Neural progenitor cell (in vitro differentiated cells): ENCODE measurements around the gene PTCD3. TPM values are rescaled to one million over a fixed set of nuclear protein-coding genes. Genes with fewer than 3 reads are reported as not detected.

Experiments
- DNase-seq: peaks from one replicate; pipeline ENCODE4 v3.0.0-alpha.2; 2016; ENCODE audit warnings: low spot score
- H2AFZ ChIP-seq: fragments of 200-600 bp; sonication (generic); replicated peaks from 2 replicates; pipeline ENCODE4 v1.6.1; 2016; ENCODE audit warnings: antibody characterized with exemption
- H3F3A ChIP-seq: fragments of 200-600 bp; sonication (generic); 2 replicates; pipeline ENCODE4 v1.6.1; 2016; ENCODE audit warnings: antibody characterized with exemption, low read depth
- H3K27ac ChIP-seq: fragments of 200-600 bp; sonication (generic); 2 replicates; pipeline ENCODE4 v1.5.1; 2016; ENCODE audit warnings: mild to moderate bottlenecking
- H3K27me3 ChIP-seq: fragments of 200-600 bp; sonication (generic); 2 replicates; pipeline ENCODE4 v1.6.1; 2016; ENCODE audit warnings: mild to moderate bottlenecking, moderate library complexity
- H3K36me3 ChIP-seq: fragments of 200-600 bp; sonication (generic); 2 replicates; pipeline ENCODE4 v1.5.1; 2016
- H3K4me1 ChIP-seq: fragments of 200-600 bp; sonication (generic); 2 replicates; pipeline ENCODE4 v1.6.1; 2016; ENCODE audit warnings: mixed run types
- H3K4me2 ChIP-seq: fragments of 200-600 bp; sonication (generic); 2 replicates; pipeline ENCODE4 v1.6.1; 2016
- H3K4me3 ChIP-seq: fragments of 200-600 bp; sonication (generic); 2 replicates; pipeline ENCODE4 v1.5.1; 2016
- H3K79me2 ChIP-seq: fragments of 200-600 bp; sonication (generic); 2 replicates; pipeline ENCODE4 v1.6.1; 2016; ENCODE audit warnings: low read depth
- H3K9ac ChIP-seq: fragments of 200-600 bp; sonication (generic); 2 replicates; pipeline ENCODE4 v1.6.1; 2016
- H3K9me3 ChIP-seq: fragments of 200-600 bp; sonication (generic); 2 replicates; pipeline ENCODE4 v1.5.1; 2016; ENCODE audit warnings: low read depth
- H4K20me1 ChIP-seq: fragments of 200-600 bp; sonication (generic); 2 replicates; pipeline ENCODE4 v1.6.1; 2016; ENCODE audit warnings: low read depth
- H3K27ac Mint-ChIP-seq: 3 replicates; pipeline ENCODE4 v1.8.0; 2021; ENCODE audit warnings: mixed read lengths
- H3K27me3 Mint-ChIP-seq: 2 replicates; pipeline ENCODE4 v1.8.0; 2022; ENCODE audit warnings: low read depth, mild to moderate bottlenecking, inconsistent platforms, moderate library complexity, mixed read lengths; ENCODE audit not compliant: insufficient read depth
- H3K36me3 Mint-ChIP-seq: 3 replicates; pipeline ENCODE4 v1.8.0; 2021; ENCODE audit warnings: mixed read lengths
- H3K4me1 Mint-ChIP-seq: 3 replicates; pipeline ENCODE4 v1.8.0; 2021; ENCODE audit warnings: mixed read lengths
- H3K4me3 Mint-ChIP-seq: 3 replicates; pipeline ENCODE4 v1.8.0; 2021; ENCODE audit warnings: mild to moderate bottlenecking, moderate library complexity, mixed read lengths
- H3K9me3 Mint-ChIP-seq: 3 replicates; pipeline ENCODE4 v1.8.0; 2020; ENCODE audit warnings: mixed read lengths
- EZH2 ChIP-seq: fragments of 200-600 bp; sonication (generic); IDR thresholded peaks from 2 replicates; pipeline ENCODE4 v1.6.1; 2017; ENCODE audit warnings: antibody characterized with exemption, mild to moderate bottlenecking, moderate library complexity
- EZH2phosphoT487 ChIP-seq: fragments of 200-600 bp; sonication (generic); IDR thresholded peaks from 2 replicates; pipeline ENCODE4 v1.6.1; 2017; ENCODE audit warnings: antibody characterized with exemption
- total RNA-seq: library from RNA; depleted of rRNA; stranded (reverse); fragments of >200 nt; gene quantifications from 2 replicates; pipeline ENCODE4 v1.2.3, GENCODE V29; 2015; ENCODE audit warnings: low replicate concordance
- TF ChIP-seq, protein P1 (sequence below): fragments of 200-600 bp; sonication (generic); IDR thresholded peaks from 2 replicates; pipeline ENCODE4 v1.5.1; 2017; ENCODE audit warnings: antibody characterized with exemption, mild to moderate bottlenecking

Gene PTCD3
- total RNA-seq, 1 donor from 2014 or later: 269 TPM

DNA sequence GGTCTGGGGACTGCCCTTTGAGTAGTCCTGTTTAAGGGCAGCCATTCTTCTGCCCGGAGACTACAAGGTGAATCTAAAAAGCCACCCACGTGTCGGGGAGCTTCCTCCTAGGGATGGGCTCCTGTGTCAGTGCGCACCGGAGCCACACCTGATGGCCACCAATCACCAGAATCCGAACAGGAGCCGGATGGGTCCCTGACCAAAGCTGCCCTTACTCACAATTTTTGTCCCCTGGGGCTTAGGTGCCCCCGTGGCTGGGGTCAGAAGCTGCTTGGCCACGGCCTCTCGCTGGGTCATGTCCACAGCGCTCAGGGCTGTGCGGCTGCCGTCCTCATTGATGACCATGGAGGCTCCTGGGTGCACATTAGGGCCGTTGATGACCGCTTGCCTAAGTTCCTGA, 31.2 kb upstream of the PTCD3 start:
- Mint-ChIP-seq H3K9me3 (no peaks in the 10 kb centered on the region), H3K36me3 (peaks cover 30% of the 10 kb centered on the region), H3K27ac (no peak overlapping the region), H3K4me1 (peaks cover 5% of the 10 kb centered on the region), H3K27me3 (peaks cover 3% of the 10 kb centered on the region), H3K4me3 (no peak overlapping the region)
- no peak overlapping the region for H2AFZ ChIP-seq
- no peaks in the 10 kb centered on the region for H3K36me3 ChIP-seq
- H3K4me1 ChIP-seq: no peaks in the 10 kb centered on the region
- no peaks in the 10 kb centered on the region for H3K9me3 ChIP-seq
- H3F3A ChIP-seq: no peaks in the 10 kb centered on the region
- no peaks in the 10 kb centered on the region for H4K20me1 ChIP-seq
- no peak for DNase-seq
- H3K27ac ChIP-seq: no peak overlapping the region
- TF ChIP-seq, protein P1, sequence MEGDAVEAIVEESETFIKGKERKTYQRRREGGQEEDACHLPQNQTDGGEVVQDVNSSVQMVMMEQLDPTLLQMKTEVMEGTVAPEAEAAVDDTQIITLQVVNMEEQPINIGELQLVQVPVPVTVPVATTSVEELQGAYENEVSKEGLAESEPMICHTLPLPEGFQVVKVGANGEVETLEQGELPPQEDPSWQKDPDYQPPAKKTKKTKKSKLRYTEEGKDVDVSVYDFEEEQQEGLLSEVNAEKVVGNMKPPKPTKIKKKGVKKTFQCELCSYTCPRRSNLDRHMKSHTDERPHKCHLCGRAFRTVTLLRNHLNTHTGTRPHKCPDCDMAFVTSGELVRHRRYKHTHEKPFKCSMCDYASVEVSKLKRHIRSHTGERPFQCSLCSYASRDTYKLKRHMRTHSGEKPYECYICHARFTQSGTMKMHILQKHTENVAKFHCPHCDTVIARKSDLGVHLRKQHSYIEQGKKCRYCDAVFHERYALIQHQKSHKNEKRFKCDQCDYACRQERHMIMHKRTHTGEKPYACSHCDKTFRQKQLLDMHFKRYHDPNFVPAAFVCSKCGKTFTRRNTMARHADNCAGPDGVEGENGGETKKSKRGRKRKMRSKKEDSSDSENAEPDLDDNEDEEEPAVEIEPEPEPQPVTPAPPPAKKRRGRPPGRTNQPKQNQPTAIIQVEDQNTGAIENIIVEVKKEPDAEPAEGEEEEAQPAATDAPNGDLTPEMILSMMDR: no peak
- TF ChIP-seq EZH2: no peak
- no peak for TF ChIP-seq EZH2phosphoT487
- no peak overlapping the region for H3K4me3 ChIP-seq
- H3K27me3 ChIP-seq: no peaks in the 10 kb centered on the region
- no peaks in the 10 kb centered on the region for H3K79me2 ChIP-seq
- no peak overlapping the region for H3K4me2 ChIP-seq
- H3K9ac ChIP-seq: no peak overlapping the region

DNA sequence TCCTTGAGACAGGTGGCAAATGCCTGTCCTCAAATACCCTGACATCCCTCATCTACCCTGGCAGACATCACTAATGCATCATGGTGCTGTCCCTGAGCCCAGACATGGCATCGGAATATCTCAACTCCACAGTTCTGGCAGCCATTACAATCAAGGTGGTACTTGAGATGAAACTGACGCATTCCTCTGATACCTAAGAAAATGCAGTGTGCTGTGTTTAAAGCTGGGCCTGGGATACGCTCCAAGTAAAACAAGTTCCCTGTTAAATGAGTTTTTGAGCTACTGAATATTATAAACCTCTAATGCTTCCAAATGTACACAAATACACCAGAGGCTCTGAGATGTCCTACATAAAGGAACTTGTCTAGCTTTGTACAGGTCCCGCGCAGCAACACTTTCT, 30.1 kb upstream of the PTCD3 start:
- Histone ChIP-seq H3K79me2 (no peaks in the 10 kb centered on the region), H3K9ac (no peak overlapping the region), H3K9me3 (no peaks in the 10 kb centered on the region), H3K4me2 (no peak overlapping the region), H3K27ac (no peak overlapping the region), H3K4me1 (no peaks in the 10 kb centered on the region), H3F3A (no peaks in the 10 kb centered on the region), H3K4me3 (no peak overlapping the region), H4K20me1 (no peaks in the 10 kb centered on the region), H3K27me3 (no peaks in the 10 kb centered on the region), H2AFZ (no peak overlapping the region), H3K36me3 (no peaks in the 10 kb centered on the region)
- TF ChIP-seq EZH2phosphoT487 (no peak), EZH2 (no peak)
- TF ChIP-seq, protein P1: no peak
- Mint-ChIP-seq H3K27ac (no peak overlapping the region), H3K9me3 (no peaks in the 10 kb centered on the region), H3K27me3 (peaks cover 3% of the 10 kb centered on the region), H3K4me3 (no peak overlapping the region), H3K4me1 (peaks cover 5% of the 10 kb centered on the region), H3K36me3 (peaks cover 21% of the 10 kb centered on the region)
- DNase-seq: no peak

DNA sequence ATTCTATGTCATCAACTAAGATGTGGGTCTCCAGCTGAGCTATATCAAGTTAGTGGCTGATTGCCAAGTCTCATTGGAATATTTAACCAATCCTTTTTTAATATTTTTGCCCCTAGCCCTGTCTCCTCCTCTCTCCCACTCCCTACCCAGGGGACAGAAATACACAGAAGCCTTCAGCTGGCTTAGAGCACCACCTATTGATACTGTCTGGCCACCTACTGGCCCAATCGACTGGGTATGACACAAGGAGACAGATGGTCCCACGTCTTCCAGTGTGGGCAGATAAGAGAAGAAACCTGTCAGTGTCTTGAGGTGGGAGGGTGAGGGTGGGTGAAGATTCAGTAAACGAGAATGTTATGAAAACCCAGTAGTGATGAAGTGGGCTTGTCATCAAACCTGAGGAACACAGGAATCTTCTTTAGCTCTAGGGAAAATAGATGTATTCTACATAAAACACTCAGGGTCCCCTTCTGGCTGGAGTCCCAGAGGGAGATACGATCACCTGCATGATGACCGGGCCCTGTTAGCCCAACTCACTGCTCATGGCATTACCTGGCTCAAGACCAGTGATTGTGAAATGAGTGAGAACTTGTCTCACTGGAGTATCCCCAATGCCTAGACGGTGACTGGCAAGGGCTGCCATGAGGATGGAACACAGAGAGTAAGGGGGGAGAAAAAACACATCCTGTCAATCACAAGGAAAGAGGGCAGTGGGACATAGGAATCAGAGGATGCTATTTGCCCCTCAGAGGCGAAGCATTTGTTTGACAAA, 27.1 kb upstream of the PTCD3 start:
- H3K4me3 Mint-ChIP-seq: no peak overlapping the region
- H3K27ac ChIP-seq: no peak overlapping the region
- DNase-seq: peak; percentile 10
- peaks cover 9% of the 10 kb centered on the region for H3K36me3 Mint-ChIP-seq
- H2AFZ ChIP-seq: no peak overlapping the region
- H3K27me3 ChIP-seq: no peaks in the 10 kb centered on the region
- no peak overlapping the region for H3K4me3 ChIP-seq
- no peaks in the 10 kb centered on the region for H3F3A ChIP-seq
- no peak overlapping the region for H3K4me2 ChIP-seq
- no peak overlapping the region for H3K27ac Mint-ChIP-seq
- H3K36me3 ChIP-seq: no peaks in the 10 kb centered on the region
- H4K20me1 ChIP-seq: no peaks in the 10 kb centered on the region
- no peak overlapping the region for H3K9ac ChIP-seq
- no peaks in the 10 kb centered on the region for H3K27me3 Mint-ChIP-seq
- H3K4me1 ChIP-seq: no peaks in the 10 kb centered on the region
- no peaks in the 10 kb centered on the region for H3K9me3 Mint-ChIP-seq
- H3K9me3 ChIP-seq: no peaks in the 10 kb centered on the region
- no peaks in the 10 kb centered on the region for H3K79me2 ChIP-seq
- TF ChIP-seq, protein P1: peak; percentile 33
- no peak for TF ChIP-seq EZH2
- no peak for TF ChIP-seq EZH2phosphoT487
- peaks cover 5% of the 10 kb centered on the region for H3K4me1 Mint-ChIP-seq
